Gastrocnemius medialis (tissue), 4 donors: Measurements from ENCODE around the gene CCDC85C. TPM values are rescaled to one million over a fixed set of nuclear protein-coding genes. Genes with fewer than 3 reads are reported as not detected.

Source experiments
- ATAC-seq, 2 donors: fragments of 150-250 bp; one replicate each; pipeline ENCODE4 v1.9.1; 2016
- DNase-seq, 2 donors: peaks; one replicate each; pipeline ENCODE4 v3.0.0-alpha.2; 2019
- H3K27ac ChIP-seq, 4 donors: fragments of 200-600 bp; sonication (generic); 1 replicate in 1 of 4; 2 replicates in 3 of 4; pipeline ENCODE4 v1.5.1; 2016 to 2018; ENCODE audit warnings: mild to moderate bottlenecking in 2 of 4, moderate library complexity in 1 of 4
- H3K27me3 ChIP-seq, 3 donors: fragments of 200-600 bp; sonication (generic) in 2 of 3; 1 replicate in 1 of 3; 2 replicates in 2 of 3; pipeline versions ENCODE4 v1.5.1 to v1.6.0; 2016 to 2019; ENCODE audit warnings: mild to moderate bottlenecking in 1 of 3, moderate library complexity in 1 of 3
- H3K36me3 ChIP-seq, 2 donors: fragments of 200-600 bp; sonication (generic) in 1 of 2; one replicate each; pipeline ENCODE4 v1.5.1; 2017 to 2018
- H3K4me1 ChIP-seq, 2 donors: fragments of 200-600 bp; sonication (generic) in 1 of 2; one replicate each; pipeline ENCODE4 v1.5.1; 2016 to 2017; ENCODE audit warnings: mild to moderate bottlenecking in 2 of 2
- H3K4me3 ChIP-seq, 4 donors: fragments of 200-600 bp; sonication (generic) in 3 of 4; 1 replicate in 1 of 4; 2 replicates in 3 of 4; pipeline ENCODE4 v1.5.1; 2016 to 2019; ENCODE audit warnings: mild to moderate bottlenecking in 2 of 4
- H3K9me3 ChIP-seq, 3 donors: fragments of 200-600 bp; sonication (generic) in 2 of 3; 1 replicate in 1 of 3; 2 replicates in 2 of 3; pipeline ENCODE4 v1.5.1; 2016 to 2019
- CTCF ChIP-seq, 5 experiments: fragments of 450-650 bp in 3 of 5; fragments of 200-600 bp in 2 of 5; sonication (generic) in 2 of 5; IDR thresholded peaks in 4 of 5; conservative IDR thresholded peaks in 1 of 5; 1 replicate in 4 of 5; 2 replicates in 1 of 5; pipeline ENCODE4 v1.5.1; 2016 to 2019; ENCODE audit warnings: antibody characterized with exemption in 5 of 5, mild to moderate bottlenecking in 3 of 5, moderate library complexity in 3 of 5
- POLR2A ChIP-seq, 2 donors: fragments of 450-650 bp; IDR thresholded peaks; one replicate each; pipeline ENCODE4 v1.6.1; 2017; ENCODE audit warnings: antibody characterized with exemption in 2 of 2, mild to moderate bottlenecking in 2 of 2, moderate library complexity in 2 of 2
- in situ Hi-C, 4 donors: fragments of 200-750 bp; cut with MboI; loops; one replicate each; pipeline versions ENCODE4 v1.15.0 to v1.8.0; 2017; ENCODE audit warnings: low sequenced_read_pairs in 4 of 4
- intact Hi-C: fragments of 100-400 bp; cut with DNase I; formaldehyde crosslinking; loops from one replicate; pipeline ENCODE4 v1.15.1; 2023; ENCODE audit warnings: low total_unique reads
- total RNA-seq, 4 donors: library from RNA; depleted of rRNA; stranded (reverse); fragments of >200 nt; gene quantifications; one replicate each; pipeline versions ENCODE4 v1.1.0 to v1.2.3, GENCODE V29; 2016

Gene CCDC85C
- total RNA-seq, 4 donors from 2014 or later, result 7.9 to 32.8 (median 15.4) TPM

- H3K27ac ChIP-seq, result no peak overlapping the region
- ATAC-seq (no peak), DNase-seq (no peak)
- H3K27me3 ChIP-seq, result no peaks in the 10 kb centered on the region
- H3K36me3 ChIP-seq, result no peaks in the 10 kb centered on the region
- TF ChIP-seq POLR2A (IDR thresholded peaks at IDR 0.05), result no peak
- TF ChIP-seq CTCF (IDR thresholded peaks at IDR 0.05 in 4 of 5, conservative IDR thresholded peaks at IDR 0.05 in 1 of 5), result no peak
- in situ Hi-C loops (no loop called here), intact Hi-C loops (no loop called here)
- H3K9me3 ChIP-seq, result no peaks in the 10 kb centered on the region
- H3K4me1 ChIP-seq, result no peaks in the 10 kb centered on the region
- H3K4me3 ChIP-seq, result no peak overlapping the region
These were observed 58.4 kb downstream of the CCDC85C start for GRCh38 chr14:99545586-99545985.

DNA sequence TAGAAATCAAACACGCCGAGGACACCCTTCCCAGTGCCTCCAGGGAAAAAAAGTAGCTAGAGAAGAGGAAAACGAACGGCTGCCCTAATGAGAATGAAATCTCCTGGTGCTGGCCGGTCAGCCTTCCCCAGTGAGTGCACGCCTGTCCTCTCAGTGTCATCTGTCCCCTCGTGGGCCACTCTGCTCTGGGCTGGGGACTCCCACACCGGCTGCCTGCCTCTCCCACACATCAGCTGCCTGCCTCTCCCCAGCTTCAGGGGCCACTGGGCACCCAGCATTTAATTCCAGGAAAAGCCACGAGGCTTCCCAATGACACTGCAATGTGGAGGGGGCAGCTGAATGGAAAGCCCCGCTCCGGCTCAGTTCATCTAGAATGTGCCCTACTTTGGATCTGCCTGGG, 59.0 kb downstream of the CCDC85C start:
- Histone ChIP-seq H3K27ac (no peak overlapping the region), H3K27me3 (no peaks in the 10 kb centered on the region), H3K4me1 (no peaks in the 10 kb centered on the region), H3K4me3 (no peak overlapping the region), H3K9me3 (no peaks in the 10 kb centered on the region), H3K36me3 (no peaks in the 10 kb centered on the region)
- in situ Hi-C loops (no loop called here), intact Hi-C loops (no loop called here)
- DNase-seq (no peak), ATAC-seq (no peak)
- TF ChIP-seq CTCF (IDR thresholded peaks at IDR 0.05 in 4 of 5, conservative IDR thresholded peaks at IDR 0.05 in 1 of 5), result no peak

- DNase-seq (no peak), ATAC-seq (no peak)
- Histone ChIP-seq H3K4me1 (peaks cover under 1 to 2% of the 10 kb centered on the region in 2 donors), H3K4me3 (no peak overlapping the region), H3K27ac (no peak overlapping the region), H3K27me3 (no peaks in the 10 kb centered on the region), H3K36me3 (no peaks in the 10 kb centered on the region), H3K9me3 (no peaks in the 10 kb centered on the region)
- TF ChIP-seq POLR2A (IDR thresholded peaks at IDR 0.05) (no peak), CTCF (IDR thresholded peaks at IDR 0.05 in 4 of 5, conservative IDR thresholded peaks at IDR 0.05 in 1 of 5) (no peak)
- in situ Hi-C loops, result no loop called here
- intact Hi-C loops, result no loop called here
These were observed 60.0 kb downstream of the CCDC85C start for GRCh38 chr14:99543985-99544384.

GRCh38 chr14:99543370-99543769, 60.6 kb downstream of the CCDC85C start:
- TF ChIP-seq CTCF (IDR thresholded peaks at IDR 0.05 in 4 of 5, conservative IDR thresholded peaks at IDR 0.05 in 1 of 5) (no peak), POLR2A (IDR thresholded peaks at IDR 0.05) (no peak)
- in situ Hi-C loops (no loop called here), intact Hi-C loops (no loop called here)
- no peak for ATAC-seq
- Histone ChIP-seq H3K4me3 (no peak overlapping the region), H3K27me3 (no peaks in the 10 kb centered on the region), H3K27ac (no peak overlapping the region), H3K9me3 (no peaks in the 10 kb centered on the region), H3K36me3 (no peaks in the 10 kb centered on the region), H3K4me1 (peaks cover 5% of the 10 kb centered on the region in 2 donors)
- no peak for DNase-seq

- H3K9me3 ChIP-seq, result no peaks in the 10 kb centered on the region
- in situ Hi-C loops (no loop called here), intact Hi-C loops (no loop called here)
- no peak for ATAC-seq
- no peak overlapping the region for H3K27ac ChIP-seq
- no peaks in the 10 kb centered on the region for H3K27me3 ChIP-seq
- no peaks in the 10 kb centered on the region for H3K36me3 ChIP-seq
- TF ChIP-seq CTCF (IDR thresholded peaks at IDR 0.05 in 4 of 5, conservative IDR thresholded peaks at IDR 0.05 in 1 of 5) (no peak), POLR2A (IDR thresholded peaks at IDR 0.05) (no peak)
- H3K4me3 ChIP-seq, result no peak overlapping the region
- H3K4me1 ChIP-seq, result peaks cover 5% of the 10 kb centered on the region in 2 donors
- no peak for DNase-seq
These were observed 61.4 kb downstream of the CCDC85C start for GRCh38 chr14:99542566-99542965.
